Stimulated activated CD8-positive, alpha-beta memory T cell treated with anti-CD3 and anti-CD28 coated beads, Interleukin-4, amount 100 ng/mL, for 48 hours (primary cell): ENCODE measurements around the gene ABCC2.
A peak's percentile ranks its signal among the peaks of the same experiment; 100 is the strongest.
"Not testable (repeated sequence)": the region's sequence is repeated elsewhere in the genome, so short reads cannot be mapped to it uniquely, and the experiment has no call there.

Experiments used
- DNase-seq: peaks from one replicate; pipeline ENCODE4 v3.0.0-alpha.2; 2020

ABCC2 gene

GRCh38 chr10:99855479-99856071 lies 73.1 kb downstream of the ABCC2 start:
- no peak for DNase-seq

GRCh38 chr10:99858849-99859248 lies 76.4 kb downstream of the ABCC2 start:
- DNase-seq: no peak

- DNase-seq: no peak
These were observed 77.1 kb downstream of the ABCC2 start for GRCh38 chr10:99859585-99859984.

GRCh38 chr10:99860466-99860865 lies 78.0 kb downstream of the ABCC2 start:
- no peak for DNase-seq

GRCh38 chr10:99863535-99864240 lies 81.2 kb downstream of the ABCC2 start:
- DNase-seq: not testable (repeated sequence)

- not testable (repeated sequence) for DNase-seq
These were observed 84.8 kb downstream of the ABCC2 start for GRCh38 chr10:99867250-99867649.

- no peak for DNase-seq
These were observed 87.2 kb downstream of the ABCC2 start for GRCh38 chr10:99869581-99870122.

- peak; percentile 61 for DNase-seq
These were observed 87.8 kb downstream of the ABCC2 start for GRCh38 chr10:99870123-99870730.

GRCh38 chr10:99872367-99873162 lies 90.1 kb downstream of the ABCC2 start:
- no peak for DNase-seq

- DNase-seq: no peak
These were observed 91.4 kb downstream of the ABCC2 start for GRCh38 chr10:99873846-99874245.

GRCh38 chr10:99874341-99875085 lies 92.1 kb downstream of the ABCC2 start:
- DNase-seq: no peak

GRCh38 chr10:99875473-99875872 lies 93.0 kb downstream of the ABCC2 start:
- no peak for DNase-seq

GRCh38 chr10:99880080-99880835 lies 97.8 kb downstream of the ABCC2 start:
- no peak for DNase-seq

- no peak for DNase-seq
These were observed 98.9 kb downstream of the ABCC2 start for GRCh38 chr10:99881371-99881770.

- no peak for DNase-seq
These were observed 101.1 kb downstream of the ABCC2 start for GRCh38 chr10:99883523-99883922.

- DNase-seq: no peak
These were observed 106.2 kb downstream of the ABCC2 start for GRCh38 chr10:99888622-99889021.

- DNase-seq: no peak
These were observed 112.2 kb downstream of the ABCC2 start for GRCh38 chr10:99894613-99895012.

GRCh38 chr10:99895066-99895465 lies 112.6 kb downstream of the ABCC2 start:
- not testable (repeated sequence) for DNase-seq

- no peak for DNase-seq
These were observed 113.4 kb downstream of the ABCC2 start for GRCh38 chr10:99895867-99896266.
